NCI-H526 treated with DMSO at 0.1 percent for 48 hours (cell line): ENCODE data around the gene MXI1.
"Not testable (repeated sequence)": the region's sequence is repeated elsewhere in the genome, so short reads cannot be mapped to it uniquely, and the experiment has no call there.

Source experiments
- DNase-seq: peaks from one replicate; lab custom pipeline; 2025; lab: John Stamatoyannopoulos, UW

Gene MXI1

GRCh38 chr10:110239892-110240291, 32.5 kb downstream of the MXI1 start:
- DNase-seq: no peak

GRCh38 chr10:110241407-110241806, 34.0 kb downstream of the MXI1 start:
- DNase-seq: no peak

GRCh38 chr10:110241841-110242240, 34.4 kb downstream of the MXI1 start:
- DNase-seq: no peak

- DNase-seq: no peak
Measured at GRCh38 chr10:110242511-110242910, 35.1 kb downstream of the MXI1 start.

- no peak for DNase-seq
Measured at GRCh38 chr10:110244550-110244949, 37.1 kb downstream of the MXI1 start.

- DNase-seq: not testable (repeated sequence)
Measured at GRCh38 chr10:110247833-110248232, 40.4 kb downstream of the MXI1 start.

- not testable (repeated sequence) for DNase-seq
Measured at GRCh38 chr10:110249489-110249888, 42.1 kb downstream of the MXI1 start.

- not testable (repeated sequence) for DNase-seq
Measured at GRCh38 chr10:110251392-110251791, 44.0 kb downstream of the MXI1 start.

GRCh38 chr10:110252151-110252550, 44.7 kb downstream of the MXI1 start:
- DNase-seq: no peak

GRCh38 chr10:110254467-110254866, 47.1 kb downstream of the MXI1 start:
- DNase-seq: no peak

GRCh38 chr10:110258542-110258941, 51.1 kb downstream of the MXI1 start:
- DNase-seq: no peak

- no peak for DNase-seq
Measured at GRCh38 chr10:110259317-110259716, 51.9 kb downstream of the MXI1 start.

- no peak for DNase-seq
Measured at GRCh38 chr10:110260746-110261477, 53.5 kb downstream of the MXI1 start.

GRCh38 chr10:110263164-110263563, 55.8 kb downstream of the MXI1 start:
- no peak for DNase-seq

GRCh38 chr10:110265573-110266193, 58.3 kb downstream of the MXI1 start:
- DNase-seq: no peak

- no peak for DNase-seq
Measured at GRCh38 chr10:110267276-110267675, 59.9 kb downstream of the MXI1 start.

GRCh38 chr10:110268442-110268841, 61.0 kb downstream of the MXI1 start:
- DNase-seq: no peak

GRCh38 chr10:110268971-110269370, 61.6 kb downstream of the MXI1 start:
- DNase-seq: no peak

GRCh38 chr10:110269374-110270318, 62.2 kb downstream of the MXI1 start:
- no peak for DNase-seq

GRCh38 chr10:110272995-110273394, 65.6 kb downstream of the MXI1 start:
- not testable (repeated sequence) for DNase-seq

GRCh38 chr10:110273474-110273873, 66.1 kb downstream of the MXI1 start:
- DNase-seq: no peak

GRCh38 chr10:110274072-110274627, 66.7 kb downstream of the MXI1 start:
- DNase-seq: no peak
